Naive thymus-derived CD4-positive, alpha-beta T cell (primary cell): ENCODE data around the gene ZNF648. TPM values are rescaled to one million over a fixed set of nuclear protein-coding genes. Genes with fewer than 3 reads are reported as not detected.

Source experiments
- ATAC-seq: fragments of 150-1000 bp; cut with Tn5 transposase; 2 replicates; pipeline ENCODE4 v1.10.0; 2021; ENCODE audit warnings: mild to moderate bottlenecking, moderate library complexity
- CTCF ChIA-PET: fragments of 350-600 bp; sonication (Branson Sonifier 250); formaldehyde crosslinking; loops from one replicate; lab custom pipeline; 2021; ENCODE audit warnings: antibody characterized with exemption; lab: Charles Lee
- POLR2A ChIA-PET: fragments of 350-600 bp; sonication (Branson Sonifier 250); formaldehyde crosslinking; loops from one replicate; lab custom pipeline; 2021; ENCODE audit warnings: antibody characterized with exemption, inconsistent platforms; lab: Charles Lee
- DNase-seq, 9 donors: peaks; one replicate each; pipeline versions ENCODE4 v3.0.0 to v3.0.0-alpha.2; 2020 to 2022; ENCODE audit warnings: mixed read lengths in 1 of 9
- H3K27ac ChIP-seq: one replicate; pipeline ENCODE4 v1.7.0; 2013; ENCODE audit warnings: mild to moderate bottlenecking, low read depth, low read length, moderate library complexity
- H3K27me3 ChIP-seq, 2 donors: one replicate each; pipeline ENCODE4 v1.7.0; 2013; ENCODE audit warnings: low read length in 2 of 2, mild to moderate bottlenecking in 2 of 2, moderate library complexity in 2 of 2; ENCODE audit not compliant: control insufficient read depth in 2 of 2, insufficient read depth in 2 of 2
- H3K36me3 ChIP-seq, 3 experiments: 1 replicate in 2 of 3; 2 replicates in 1 of 3; pipeline ENCODE4 v1.7.0; 2013; ENCODE audit warnings: low read length in 3 of 3, mild to moderate bottlenecking in 3 of 3, moderate library complexity in 1 of 3; ENCODE audit not compliant: insufficient read depth in 3 of 3, control insufficient read depth in 2 of 3
- H3K4me1 ChIP-seq, 2 donors: one replicate each; pipeline ENCODE4 v1.7.0; 2013; ENCODE audit warnings: low read length in 2 of 2, mild to moderate bottlenecking in 2 of 2, moderate library complexity in 1 of 2; ENCODE audit not compliant: control insufficient read depth in 2 of 2, insufficient read depth in 2 of 2
- H3K4me3 ChIP-seq: 2 replicates; pipeline ENCODE4 v1.7.0; 2013; ENCODE audit warnings: mild to moderate bottlenecking, low read length
- H3K9me3 ChIP-seq, 3 experiments: 1 replicate in 2 of 3; 2 replicates in 1 of 3; pipeline ENCODE4 v1.7.0; 2013; ENCODE audit warnings: low read length in 3 of 3; ENCODE audit not compliant: control insufficient read depth in 2 of 3
- H3K27ac Mint-ChIP-seq, 9 donors: one replicate each; pipeline ENCODE4 v1.8.0; 2020 to 2022; ENCODE audit warnings: mixed read lengths in 9 of 9, mild to moderate bottlenecking in 8 of 9, moderate library complexity in 5 of 9, inconsistent platforms in 2 of 9
- H3K27me3 Mint-ChIP-seq, 5 donors: one replicate each; pipeline ENCODE4 v1.8.0; 2021 to 2022; ENCODE audit warnings: mixed read lengths in 5 of 5, mild to moderate bottlenecking in 1 of 5
- H3K36me3 Mint-ChIP-seq, 5 donors: one replicate each; pipeline ENCODE4 v1.8.0; 2020 to 2022; ENCODE audit warnings: mixed read lengths in 5 of 5, mild to moderate bottlenecking in 3 of 5, inconsistent platforms in 1 of 5
- H3K4me1 Mint-ChIP-seq, 7 donors: one replicate each; pipeline ENCODE4 v1.8.0; 2020 to 2022; ENCODE audit warnings: mixed read lengths in 7 of 7, mild to moderate bottlenecking in 3 of 7, inconsistent platforms in 1 of 7
- H3K4me3 Mint-ChIP-seq, 10 donors: one replicate each; pipeline ENCODE4 v1.8.0; 2020 to 2022; ENCODE audit warnings: mild to moderate bottlenecking in 10 of 10, mixed read lengths in 10 of 10, moderate library complexity in 6 of 10, inconsistent platforms in 2 of 10
- H3K9me3 Mint-ChIP-seq, 11 donors: one replicate each; pipeline ENCODE4 v1.8.0; 2020 to 2022; ENCODE audit warnings: mixed read lengths in 11 of 11, mild to moderate bottlenecking in 4 of 11, inconsistent platforms in 1 of 11, moderate library complexity in 1 of 11
- intact Hi-C, 2 donors: fragments of 100-400 bp; cut with micrococcal nuclease; formaldehyde crosslinking; loops; one replicate each; pipeline ENCODE4 v1.15.1; 2023
- polyA plus RNA-seq, 2 donors: library from polyadenylated mRNA; unstranded; fragments of 300-500 nt; fragmentation: Illumina TruSeq; gene quantifications; one replicate each; pipeline ENCODE4 v1.2.3, GENCODE V29; 2021
- total RNA-seq, 6 experiments: library from RNA in 5 of 6; stranded (reverse) in 5 of 6; gene quantifications; 1 replicate in 5 of 6; 2 replicates in 1 of 6; pipeline ENCODE4 v1.2.3 and lab custom pipeline; 2021 to 2026

Gene ZNF648
- total and polyA plus RNA-seq, 7 experiments from 2014 or later, result 0.07 to 0.13 TPM; not detected in 5

DNA sequence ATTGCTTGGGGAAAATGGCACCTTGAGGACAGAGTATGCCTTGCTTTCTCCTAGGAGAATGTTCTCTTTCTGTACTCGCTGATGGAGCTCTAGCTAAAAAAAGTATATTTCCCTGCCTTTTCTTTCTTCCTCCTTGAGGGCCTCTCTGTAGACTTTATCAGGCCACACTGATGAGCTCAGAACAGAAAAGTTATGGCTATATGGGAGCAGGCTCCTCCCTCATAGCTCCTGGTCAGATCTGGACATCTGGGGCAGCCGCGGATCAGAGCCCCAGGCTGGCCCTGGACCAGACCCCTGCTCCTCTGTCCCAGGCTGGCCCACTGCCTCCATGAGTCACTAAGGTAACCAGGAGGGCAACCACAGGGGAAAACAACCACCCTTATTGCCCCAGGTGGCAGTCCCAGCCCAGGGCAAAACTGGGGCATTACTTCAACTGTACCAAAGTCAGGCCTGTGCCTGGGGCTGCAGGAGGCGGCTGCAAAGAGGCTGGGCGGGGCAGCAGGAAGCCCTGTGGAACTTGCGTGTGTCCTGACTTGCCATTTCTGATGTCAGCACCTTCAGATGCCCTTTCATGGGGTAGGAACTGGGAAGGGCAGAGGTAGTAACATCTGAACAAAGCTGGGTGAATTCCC, 26.3 kb upstream of the ZNF648 start:
- POLR2A ChIA-PET, result interaction anchor here (0.6 to 2.9 kb wide), 11 partner anchors 12 to 502 kb away, joined by 3 to 14 read pairs (median 3); partner anchors contain the start of genes GLUL and RNASEL
- Histone ChIP-seq H3K4me3 (peak overlapping the region; percentile 28), H3K9me3 (no peaks in the 10 kb centered on the region), H3K27ac (peak overlapping the region; percentile 65), H3K4me1 (peaks cover 13 to 47% of the 10 kb centered on the region in 2 donors), H3K27me3 (no peaks in the 10 kb centered on the region), H3K36me3 (no peaks in the 10 kb centered on the region)
- H3K4me1 Mint-ChIP-seq, result peaks cover 27 to 58% (median 53%) of the 10 kb centered on the region in 7 donors
- no peaks in the 10 kb centered on the region for H3K27me3 Mint-ChIP-seq
- DNase-seq, result peak in 5 of 9 donors; percentile 18 to 36 (median 25)
- peak overlapping the region; percentile 37 to 91 (median 85) for H3K27ac Mint-ChIP-seq
- H3K4me3 Mint-ChIP-seq, result peak overlapping the region; percentile 10 to 77 (median 60)
- peak; percentile 45 for ATAC-seq
- no peaks in the 10 kb centered on the region for H3K36me3 Mint-ChIP-seq
- CTCF ChIA-PET, result interaction anchor here (0.8 to 11.8 kb wide), 7 partner anchors 9 to 699 kb away, joined by 3 to 230 read pairs (median 3); partner anchors contain the start of genes GLUL and TEDDM1
- intact Hi-C loops, result loop anchor here (2.0 to 10.0 kb wide), 4 partner anchors 164 to 757 kb away; partner anchors contain the start of gene RGS16 (in 1 of the 2)
- H3K9me3 Mint-ChIP-seq, result no peaks in the 10 kb centered on the region

DNA sequence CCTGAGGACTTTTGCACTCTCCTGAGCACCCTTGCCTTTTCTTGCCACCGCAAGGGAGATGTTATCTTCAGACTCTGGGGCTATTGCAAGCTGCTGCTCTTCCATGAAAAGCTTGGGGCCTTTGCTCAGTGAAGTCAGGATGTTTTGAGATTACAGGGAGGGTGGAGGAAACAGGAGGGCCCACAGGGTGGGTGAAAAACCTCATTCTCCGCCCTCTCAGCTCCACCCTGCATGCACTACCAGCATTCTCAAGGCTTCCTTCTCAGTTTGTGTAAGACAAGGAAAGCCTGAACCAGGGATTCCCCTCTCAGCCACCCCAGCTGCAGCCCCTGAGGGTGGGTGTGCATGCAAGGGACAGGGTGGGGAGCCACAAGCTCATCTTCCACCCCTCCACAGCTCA, 25.8 kb upstream of the ZNF648 start:
- no peaks in the 10 kb centered on the region for H3K27me3 ChIP-seq
- Mint-ChIP-seq H3K27me3 (no peaks in the 10 kb centered on the region), H3K9me3 (no peaks in the 10 kb centered on the region), H3K4me1 (peaks cover 27 to 58% (median 53%) of the 10 kb centered on the region in 7 donors), H3K4me3 (peak overlapping the region; percentile 10 to 75 (median 60)), H3K27ac (peak overlapping the region; percentile 37 to 91 (median 85)), H3K36me3 (no peaks in the 10 kb centered on the region)
- peaks cover 13 to 47% of the 10 kb centered on the region in 2 donors for H3K4me1 ChIP-seq
- peak overlapping the region; percentile 65 for H3K27ac ChIP-seq
- no peaks in the 10 kb centered on the region for H3K36me3 ChIP-seq
- intact Hi-C loops, result loop anchor here (2.0 to 10.0 kb wide), 4 partner anchors 165 to 757 kb away; partner anchors contain the start of gene RGS16 (in 1 of the 2)
- ATAC-seq (peak; percentile 23), DNase-seq (peak in 6 of 9 donors; percentile 12 to 47 (median 33))
- H3K4me3 ChIP-seq, result peak overlapping the region; percentile 28
- CTCF ChIA-PET, result interaction anchor here (0.8 to 11.8 kb wide), 7 partner anchors 8 to 699 kb away, joined by 3 to 230 read pairs (median 3); partner anchors contain the start of genes GLUL and TEDDM1
- POLR2A ChIA-PET, result interaction anchor here (0.7 to 2.9 kb wide), 10 partner anchors 34 to 503 kb away, joined by 3 to 14 read pairs (median 3); partner anchors contain the start of gene GLUL
- H3K9me3 ChIP-seq, result no peaks in the 10 kb centered on the region

DNA sequence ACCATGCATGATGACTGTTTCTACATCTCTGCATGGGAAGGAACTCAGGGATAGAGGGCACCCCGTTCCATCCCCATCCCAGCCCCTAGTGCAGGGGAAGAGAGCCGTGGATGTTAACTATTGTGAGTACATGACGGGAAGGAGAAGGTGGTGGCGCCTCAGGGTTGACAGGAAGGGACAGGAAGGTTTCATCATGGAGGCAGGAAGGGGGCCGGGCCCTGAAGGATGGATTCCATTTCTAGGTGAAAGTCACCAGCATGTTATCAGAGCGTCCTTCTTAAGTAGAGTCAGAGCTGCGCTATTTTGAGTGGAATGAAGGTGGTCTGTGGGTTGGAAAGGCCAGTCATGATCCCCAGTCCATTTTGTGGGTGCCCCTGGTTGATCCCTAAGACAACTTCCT, 25.1 kb upstream of the ZNF648 start:
- H3K4me1 ChIP-seq, result peaks cover 13 to 47% of the 10 kb centered on the region in 2 donors
- H3K27me3 Mint-ChIP-seq, result no peaks in the 10 kb centered on the region
- no peaks in the 10 kb centered on the region for H3K27me3 ChIP-seq
- ATAC-seq (no peak), DNase-seq (no peak)
- peaks cover 27 to 58% (median 53%) of the 10 kb centered on the region in 7 donors for H3K4me1 Mint-ChIP-seq
- intact Hi-C loops, result loop anchor here (2.0 to 10.0 kb wide), 4 partner anchors 166 to 758 kb away; partner anchors contain the start of gene RGS16 (in 1 of the 2)
- no peak overlapping the region for H3K4me3 ChIP-seq
- no peaks in the 10 kb centered on the region for H3K9me3 ChIP-seq
- H3K36me3 Mint-ChIP-seq, result no peaks in the 10 kb centered on the region
- no peaks in the 10 kb centered on the region for H3K9me3 Mint-ChIP-seq
- H3K27ac ChIP-seq, result peak overlapping the region; percentile 65
- CTCF ChIA-PET, result interaction anchor here (0.8 to 11.8 kb wide), 7 partner anchors 28 to 488 kb away, joined by 3 to 230 read pairs (median 4); partner anchors contain the start of genes GLUL and TEDDM1
- H3K36me3 ChIP-seq, result no peaks in the 10 kb centered on the region
- peak overlapping the region in 9 of 10 donors; percentile 2 to 75 (median 62) for H3K4me3 Mint-ChIP-seq
- peak overlapping the region; percentile 37 to 91 (median 85) for H3K27ac Mint-ChIP-seq
- POLR2A ChIA-PET, result interaction anchor here (0.7 to 2.9 kb wide), 6 partner anchors 56 to 504 kb away, joined by 3 to 14 read pairs (median 6); partner anchors contain the start of gene GLUL

DNA sequence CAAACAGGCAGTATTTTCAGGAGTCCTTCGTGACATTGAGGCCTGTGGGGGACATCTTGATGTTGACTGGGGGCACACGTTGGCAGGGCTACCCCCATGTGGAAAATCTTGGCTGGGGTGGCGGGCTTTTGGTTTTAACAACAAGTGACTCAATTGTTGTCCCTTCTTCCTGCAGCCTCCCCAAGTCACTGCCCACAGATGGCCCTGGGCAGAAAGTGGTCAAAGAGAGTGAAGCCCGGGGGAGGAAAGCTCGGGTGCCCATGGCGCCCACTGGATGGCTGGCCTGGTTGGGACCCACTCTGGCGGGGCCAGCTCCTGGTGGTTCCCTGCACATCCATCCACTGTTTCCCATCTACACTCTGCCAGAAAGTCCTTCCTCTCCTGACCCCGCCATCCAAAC, 24.6 kb upstream of the ZNF648 start:
- H3K36me3 Mint-ChIP-seq, result no peaks in the 10 kb centered on the region
- peaks cover 13 to 47% of the 10 kb centered on the region in 2 donors for H3K4me1 ChIP-seq
- ATAC-seq (no peak), DNase-seq (no peak)
- no peaks in the 10 kb centered on the region for H3K9me3 Mint-ChIP-seq
- no peaks in the 10 kb centered on the region for H3K27me3 Mint-ChIP-seq
- H3K27ac Mint-ChIP-seq, result peak overlapping the region; percentile 37 to 91 (median 83)
- H3K27me3 ChIP-seq, result no peaks in the 10 kb centered on the region
- POLR2A ChIA-PET, result interaction anchor here (1.2 to 2.9 kb wide), 3 partner anchors 304 to 310 kb away, joined by 5 to 14 read pairs (median 11); partner anchors contain the start of gene GLUL
- H3K4me1 Mint-ChIP-seq, result peaks cover 27 to 58% (median 53%) of the 10 kb centered on the region in 7 donors
- H3K36me3 ChIP-seq, result no peaks in the 10 kb centered on the region
- intact Hi-C loops, result loop anchor here (2.0 to 10.0 kb wide), 4 partner anchors 166 to 759 kb away; partner anchors contain the start of gene RGS16 (in 1 of the 2)
- CTCF ChIA-PET, result interaction anchor here (0.6 to 11.8 kb wide), 8 partner anchors 10 to 311 kb away, joined by 3 to 230 read pairs (median 5); partner anchors contain the start of genes GLUL and TEDDM1
- H3K9me3 ChIP-seq, result no peaks in the 10 kb centered on the region
- H3K4me3 Mint-ChIP-seq, result peak overlapping the region in 3 of 10 donors; percentile 56 to 66 (median 58)
- no peak overlapping the region for H3K4me3 ChIP-seq
- peak overlapping the region; percentile 40 for H3K27ac ChIP-seq

DNA sequence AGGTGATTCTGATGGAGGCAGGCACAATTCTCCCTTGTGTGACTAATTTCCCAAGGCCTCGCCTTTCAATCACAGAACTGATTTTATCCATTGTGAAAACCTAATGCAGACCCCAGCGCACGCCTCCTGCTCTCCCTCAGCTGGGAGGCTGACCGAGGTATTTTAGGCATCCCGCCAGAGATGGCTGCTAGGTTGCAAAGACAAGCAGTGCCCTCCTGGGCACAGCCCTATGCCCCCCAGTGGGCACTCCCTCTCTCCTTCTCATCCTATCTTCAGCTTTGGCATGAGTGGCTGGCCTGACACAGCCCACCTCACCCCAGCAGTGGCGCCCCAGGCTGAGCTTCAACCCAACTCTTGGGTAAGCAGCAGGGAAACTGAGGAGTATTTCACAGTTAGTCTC, 24.2 kb upstream of the ZNF648 start:
- no peaks in the 10 kb centered on the region for H3K27me3 Mint-ChIP-seq
- Histone ChIP-seq H3K36me3 (no peaks in the 10 kb centered on the region), H3K4me3 (no peak overlapping the region), H3K4me1 (peaks cover 15 to 47% of the 10 kb centered on the region in 2 donors), H3K27me3 (no peaks in the 10 kb centered on the region), H3K27ac (peak overlapping the region; percentile 40), H3K9me3 (no peaks in the 10 kb centered on the region)
- ChIA-PET CTCF (interaction anchor here (0.6 to 11.8 kb wide), 12 partner anchors 10 to 503 kb away, joined by 3 to 230 read pairs (median 6); partner anchors contain the start of genes GLUL, RNASEL and TEDDM1), POLR2A (interaction anchor here (1.2 to 2.9 kb wide), 3 partner anchors 304 to 310 kb away, joined by 5 to 14 read pairs (median 11); partner anchors contain the start of gene GLUL)
- H3K4me3 Mint-ChIP-seq, result no peak overlapping the region
- ATAC-seq (no peak), DNase-seq (no peak)
- peaks cover 27 to 58% (median 53%) of the 10 kb centered on the region in 7 donors for H3K4me1 Mint-ChIP-seq
- peak overlapping the region in 7 of 9 donors; percentile 55 to 88 (median 83) for H3K27ac Mint-ChIP-seq
- intact Hi-C loops, result loop anchor here (1.0 to 10.0 kb wide), 13 partner anchors 56 to 759 kb away; partner anchors contain the start of genes GLUL (in 1 of the 2) and RGS16 (in 1 of the 2)
- no peaks in the 10 kb centered on the region for H3K9me3 Mint-ChIP-seq
- no peaks in the 10 kb centered on the region for H3K36me3 Mint-ChIP-seq
